ENCODE data around the gene KLK13. TPM values are rescaled to one million over a fixed set of nuclear protein-coding genes. Genes with fewer than 3 reads are reported as not detected.

KLK13 gene
- total and polyA plus RNA-seq, 7 experiments from 2014 or later, result not detected

DNA sequence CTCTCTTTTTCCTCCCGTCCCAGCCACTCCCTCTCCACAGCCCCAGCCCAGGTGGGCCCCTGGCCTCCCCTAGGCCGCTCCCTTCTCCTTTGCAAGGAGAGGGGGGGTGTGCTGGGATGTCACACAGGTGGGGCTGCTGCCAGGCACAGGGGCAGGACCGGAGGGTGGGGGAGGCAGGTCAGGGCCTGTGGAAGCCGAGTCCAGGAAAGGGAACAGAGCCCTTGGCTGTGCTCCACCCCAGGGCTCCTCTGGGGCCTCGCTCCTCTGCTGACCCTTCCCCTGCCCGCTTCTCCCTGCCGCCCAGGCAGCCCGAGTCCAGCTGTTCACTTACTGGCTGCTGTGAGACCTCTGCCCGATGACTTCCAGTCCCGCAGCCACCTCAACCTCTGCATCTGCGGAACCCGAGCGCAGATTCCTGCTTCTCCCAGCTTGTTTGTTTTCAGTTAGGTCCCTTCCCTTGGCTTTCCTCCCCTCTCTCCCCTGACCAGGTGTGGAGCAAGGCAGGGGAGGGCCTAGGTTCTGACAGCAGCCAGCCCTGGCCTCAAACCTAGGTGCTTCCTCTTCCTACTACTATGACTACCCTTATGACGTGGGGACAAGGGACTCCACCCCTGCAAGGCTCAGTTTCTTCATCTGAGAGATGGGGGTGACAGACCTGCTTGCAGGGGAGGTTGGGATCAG, 37.6 kb downstream of the KLK13 start:
- no peak for DNase-seq
- Mint-ChIP-seq H3K9me3 (peaks cover 0 to 4% (median 0%) of the 10 kb centered on the region in 11 donors), H3K36me3 (peaks cover 0 to 4% (median 3%) of the 10 kb centered on the region in 5 donors), H3K27me3 (peaks cover 0 to 77% (median 51%) of the 10 kb centered on the region in 5 donors), H3K4me1 (peaks cover 0 to 2% (median 0%) of the 10 kb centered on the region in 7 donors), H3K4me3 (no peak overlapping the region), H3K27ac (peak overlapping the region in 1 of 9 donors; percentile 22)
- ATAC-seq, result no peak
- Histone ChIP-seq H3K36me3 (ENCODE audit: control insufficient read depth in 2 of 3, insufficient read depth in 3 of 3, low read length in 3 of 3) (no peaks in the 10 kb centered on the region), H3K27ac (ENCODE audit: low read depth, low read length) (no peak overlapping the region), H3K4me3 (ENCODE audit: low read length) (no peak overlapping the region), H3K27me3 (ENCODE audit: control insufficient read depth in 2 of 2, insufficient read depth in 2 of 2, low read length in 2 of 2) (no peaks in the 10 kb centered on the region), H3K4me1 (ENCODE audit: control insufficient read depth in 2 of 2, insufficient read depth in 2 of 2, low read length in 2 of 2) (no peaks in the 10 kb centered on the region), H3K9me3 (ENCODE audit: control insufficient read depth in 2 of 3, low read length in 3 of 3) (no peaks in the 10 kb centered on the region)
- POLR2A ChIA-PET, result no interaction called here
- CTCF ChIA-PET, result no interaction called here
- intact Hi-C loops (cut with micrococcal nuclease), result no loop called here

DNA sequence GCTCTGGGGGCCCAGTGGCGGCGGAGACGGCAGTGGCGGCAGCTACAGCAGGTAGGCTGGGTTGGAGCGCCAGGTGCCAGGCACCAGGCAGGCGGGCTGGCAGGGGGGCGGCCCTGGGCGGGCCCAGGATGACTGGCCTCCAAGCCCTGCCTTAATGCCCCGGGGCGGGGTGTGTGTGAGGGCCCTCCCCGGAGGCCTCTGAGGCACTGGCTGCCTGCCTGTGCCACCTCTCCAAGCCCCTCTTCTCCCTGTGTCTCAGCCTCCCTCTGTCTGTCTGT, 38.4 kb downstream of the KLK13 start, which contains the start of gene KLK11:
Gene KLK11 (minus strand): TSS at position 63 of the 278 bp plus-strand sequence. CDS start 985 bp downstream, outside the sequence.
- Mint-ChIP-seq H3K36me3 (peaks cover 0 to 4% (median 3%) of the 10 kb centered on the region in 5 donors), H3K9me3 (peaks cover 0 to 2% (median 0%) of the 10 kb centered on the region in 11 donors), H3K4me3 (no peak within 1 kb of the TSS), H3K27ac (peak within 1 kb of the TSS in 1 of 9 donors; percentile 22), H3K27me3 (peaks cover 0 to 71% (median 51%) of the 10 kb centered on the region in 5 donors), H3K4me1 (peaks cover 0 to 2% (median 0%) of the 10 kb centered on the region in 7 donors)
- no peaks in the 10 kb centered on the region for H3K36me3 ChIP-seq (ENCODE audit: control insufficient read depth in 2 of 3, insufficient read depth in 3 of 3, low read length in 3 of 3)
- H3K27ac ChIP-seq (ENCODE audit: low read depth, low read length), result no peak within 1 kb of the TSS
- H3K27me3 ChIP-seq (ENCODE audit: control insufficient read depth in 2 of 2, insufficient read depth in 2 of 2, low read length in 2 of 2), result no peaks in the 10 kb centered on the region
- POLR2A ChIA-PET, result no interaction called here
- ATAC-seq (no peak), DNase-seq (no peak)
- intact Hi-C loops (cut with micrococcal nuclease), result no loop called here
- H3K4me1 ChIP-seq (ENCODE audit: control insufficient read depth in 2 of 2, insufficient read depth in 2 of 2, low read length in 2 of 2), result no peaks in the 10 kb centered on the region
- no peak within 1 kb of the TSS for H3K4me3 ChIP-seq (ENCODE audit: low read length)
- CTCF ChIA-PET, result no interaction called here
- no peaks in the 10 kb centered on the region for H3K9me3 ChIP-seq (ENCODE audit: control insufficient read depth in 2 of 3, low read length in 3 of 3)

DNA sequence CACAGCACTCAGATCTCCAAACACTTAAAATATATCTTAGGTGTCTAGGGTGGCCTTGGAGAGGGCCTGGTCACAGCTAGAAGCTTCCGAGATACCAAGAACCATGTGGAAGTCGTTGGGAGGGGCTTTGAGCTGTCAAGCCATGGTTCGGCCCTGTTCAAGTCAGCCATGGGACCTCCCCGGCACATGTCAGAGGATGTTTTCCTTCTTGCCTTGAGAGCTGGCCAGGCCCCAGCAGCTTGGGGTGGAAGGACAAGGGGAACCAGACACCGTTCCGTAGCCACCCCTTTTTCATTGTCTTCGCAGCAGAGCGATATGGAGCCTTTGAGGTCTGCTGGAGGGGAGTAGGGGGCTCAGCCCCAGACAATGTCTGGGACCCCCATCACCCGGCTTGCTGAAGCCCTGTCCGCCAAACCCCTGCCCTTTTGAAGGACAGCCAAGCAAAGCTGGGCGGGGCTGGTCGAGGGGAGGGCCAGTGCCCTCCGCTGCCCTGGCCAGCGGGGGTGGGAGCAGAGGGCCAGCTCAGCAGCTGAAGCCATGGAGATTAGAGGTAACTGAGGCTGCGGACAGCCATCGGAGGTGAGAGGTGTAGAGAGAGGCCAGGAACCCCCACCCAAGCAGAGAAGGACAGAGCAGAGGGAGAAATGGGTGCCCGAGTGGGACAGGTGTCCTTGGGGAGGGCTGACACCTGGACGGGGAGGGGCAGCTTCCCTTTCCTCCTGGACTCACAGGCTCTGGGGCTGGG, 38.9 kb downstream of the KLK13 start:
- DNase-seq (no peak), ATAC-seq (no peak)
- H3K27ac Mint-ChIP-seq, result no peak overlapping the region
- Histone ChIP-seq H3K4me3 (ENCODE audit: low read length) (no peak overlapping the region), H3K9me3 (ENCODE audit: control insufficient read depth in 2 of 3, low read length in 3 of 3) (no peaks in the 10 kb centered on the region), H3K27me3 (ENCODE audit: control insufficient read depth in 2 of 2, insufficient read depth in 2 of 2, low read length in 2 of 2) (no peaks in the 10 kb centered on the region), H3K36me3 (ENCODE audit: control insufficient read depth in 2 of 3, insufficient read depth in 3 of 3, low read length in 3 of 3) (no peaks in the 10 kb centered on the region), H3K27ac (ENCODE audit: low read depth, low read length) (no peak overlapping the region), H3K4me1 (ENCODE audit: control insufficient read depth in 2 of 2, insufficient read depth in 2 of 2, low read length in 2 of 2) (no peaks in the 10 kb centered on the region)
- intact Hi-C loops (cut with micrococcal nuclease), result no loop called here
- H3K4me1 Mint-ChIP-seq, result peaks cover 0 to 2% (median 0%) of the 10 kb centered on the region in 7 donors
- CTCF ChIA-PET, result no interaction called here
- no peak overlapping the region for H3K4me3 Mint-ChIP-seq
- POLR2A ChIA-PET, result no interaction called here
- H3K27me3 Mint-ChIP-seq, result peaks cover under 1 to 65% (median 46%) of the 10 kb centered on the region in 5 donors
- peaks cover 0 to 4% (median 2%) of the 10 kb centered on the region in 5 donors for H3K36me3 Mint-ChIP-seq
- peaks cover 0 to 2% (median 0%) of the 10 kb centered on the region in 11 donors for H3K9me3 Mint-ChIP-seq

DNA sequence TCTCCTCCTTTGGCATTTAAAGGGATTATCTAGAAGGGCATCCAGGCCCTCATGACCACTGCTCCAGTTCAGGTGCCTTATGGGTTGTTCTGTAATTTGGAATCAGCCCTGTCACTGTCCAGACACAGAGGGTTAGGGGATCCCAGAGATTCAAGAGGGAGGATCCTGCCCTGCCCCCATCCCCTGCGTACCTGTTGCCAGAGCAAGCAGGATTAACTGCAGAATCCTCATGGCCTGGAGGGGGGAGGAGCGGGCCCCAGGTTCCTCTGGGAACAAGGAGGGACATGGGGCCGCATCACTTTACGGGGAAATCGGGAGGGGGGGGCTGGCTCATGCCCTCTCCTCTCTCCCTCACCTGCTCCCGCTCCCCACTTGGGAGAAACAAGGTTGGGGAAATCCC, 39.5 kb downstream of the KLK13 start:
- Mint-ChIP-seq H3K4me3 (no peak overlapping the region), H3K9me3 (peaks cover 0 to 2% (median 0%) of the 10 kb centered on the region in 11 donors), H3K27ac (no peak overlapping the region), H3K4me1 (peaks cover 0 to 2% (median 0%) of the 10 kb centered on the region in 7 donors), H3K36me3 (peaks cover 0 to 4% (median 0%) of the 10 kb centered on the region in 5 donors), H3K27me3 (peaks cover 5 to 60% (median 42%) of the 10 kb centered on the region in 5 donors)
- Histone ChIP-seq H3K27me3 (ENCODE audit: control insufficient read depth in 2 of 2, insufficient read depth in 2 of 2, low read length in 2 of 2) (no peaks in the 10 kb centered on the region), H3K4me1 (ENCODE audit: control insufficient read depth in 2 of 2, insufficient read depth in 2 of 2, low read length in 2 of 2) (no peaks in the 10 kb centered on the region), H3K36me3 (ENCODE audit: control insufficient read depth in 2 of 3, insufficient read depth in 3 of 3, low read length in 3 of 3) (no peaks in the 10 kb centered on the region), H3K4me3 (ENCODE audit: low read length) (no peak overlapping the region), H3K27ac (ENCODE audit: low read depth, low read length) (no peak overlapping the region), H3K9me3 (ENCODE audit: control insufficient read depth in 2 of 3, low read length in 3 of 3) (no peaks in the 10 kb centered on the region)
- intact Hi-C loops (cut with micrococcal nuclease), result no loop called here
- ATAC-seq (no peak), DNase-seq (no peak)
- ChIA-PET POLR2A (no interaction called here), CTCF (no interaction called here)

DNA sequence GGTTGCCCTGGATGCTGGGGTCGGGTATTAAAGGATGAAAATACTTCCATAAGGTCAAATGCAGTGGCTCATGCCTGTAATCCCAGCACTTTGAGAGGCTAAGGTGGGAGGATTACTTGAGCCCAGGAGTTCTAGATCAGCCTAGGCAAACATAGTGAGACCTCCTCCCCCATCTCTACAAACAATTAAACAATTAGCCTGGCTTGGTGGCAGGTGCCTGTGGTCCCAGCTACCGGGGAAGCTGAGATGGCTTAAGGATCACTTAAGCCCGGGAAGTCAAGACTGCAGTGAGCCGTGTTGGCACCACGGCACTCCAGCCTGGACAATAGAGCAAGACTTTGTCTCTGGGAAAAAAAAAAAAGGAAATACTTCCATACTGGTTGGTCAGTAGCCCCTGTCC, 40.0 kb downstream of the KLK13 start:
- no peak overlapping the region for H3K27ac Mint-ChIP-seq
- Histone ChIP-seq H3K4me3 (ENCODE audit: low read length) (no peak overlapping the region), H3K9me3 (ENCODE audit: control insufficient read depth in 2 of 3, low read length in 3 of 3) (no peaks in the 10 kb centered on the region), H3K4me1 (ENCODE audit: control insufficient read depth in 2 of 2, insufficient read depth in 2 of 2, low read length in 2 of 2) (no peaks in the 10 kb centered on the region), H3K27me3 (ENCODE audit: control insufficient read depth in 2 of 2, insufficient read depth in 2 of 2, low read length in 2 of 2) (no peaks in the 10 kb centered on the region), H3K36me3 (ENCODE audit: control insufficient read depth in 2 of 3, insufficient read depth in 3 of 3, low read length in 3 of 3) (no peaks in the 10 kb centered on the region), H3K27ac (ENCODE audit: low read depth, low read length) (no peak overlapping the region)
- H3K36me3 Mint-ChIP-seq, result peaks cover 0 to 4% (median 0%) of the 10 kb centered on the region in 5 donors
- DNase-seq (no peak), ATAC-seq (no peak)
- intact Hi-C loops (cut with micrococcal nuclease), result no loop called here
- ChIA-PET CTCF (no interaction called here), POLR2A (no interaction called here)
- peaks cover 10 to 65% (median 45%) of the 10 kb centered on the region in 5 donors for H3K27me3 Mint-ChIP-seq
- H3K4me1 Mint-ChIP-seq, result peaks cover 0 to 6% (median 2%) of the 10 kb centered on the region in 7 donors
- H3K4me3 Mint-ChIP-seq, result no peak overlapping the region
- H3K9me3 Mint-ChIP-seq, result peaks cover 0 to 3% (median 0%) of the 10 kb centered on the region in 11 donors

DNA sequence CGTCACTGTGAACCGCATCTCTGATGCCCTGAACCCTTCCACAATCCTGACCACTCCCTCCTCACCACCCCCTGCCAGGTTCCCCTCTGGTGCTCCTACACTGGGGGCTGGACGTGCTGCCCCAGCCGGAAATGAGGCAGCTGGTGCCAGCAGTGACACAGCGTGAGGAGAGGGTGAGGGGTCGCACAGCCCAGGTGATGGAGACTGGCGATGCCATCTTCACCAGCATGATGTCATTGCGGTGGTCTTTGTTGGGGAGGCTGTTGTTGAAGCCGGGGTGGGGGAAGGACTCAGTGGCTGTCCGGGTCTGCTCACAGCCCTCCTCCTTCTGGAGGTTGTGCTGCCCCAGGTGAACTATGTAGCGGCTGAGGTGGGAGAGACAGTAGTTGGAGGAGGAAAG, 40.9 kb downstream of the KLK13 start:
- peaks cover 0 to 2% (median 0%) of the 10 kb centered on the region in 11 donors for H3K9me3 Mint-ChIP-seq
- no peak overlapping the region for H3K4me3 ChIP-seq (ENCODE audit: low read length)
- H3K4me3 Mint-ChIP-seq, result no peak overlapping the region
- ATAC-seq (no peak), DNase-seq (no peak)
- POLR2A ChIA-PET, result no interaction called here
- peaks cover 0 to 10% (median 5%) of the 10 kb centered on the region in 7 donors for H3K4me1 Mint-ChIP-seq
- no peaks in the 10 kb centered on the region for H3K36me3 ChIP-seq (ENCODE audit: control insufficient read depth in 2 of 3, insufficient read depth in 3 of 3, low read length in 3 of 3)
- no peaks in the 10 kb centered on the region for H3K9me3 ChIP-seq (ENCODE audit: control insufficient read depth in 2 of 3, low read length in 3 of 3)
- no peaks in the 10 kb centered on the region for H3K27me3 ChIP-seq (ENCODE audit: control insufficient read depth in 2 of 2, insufficient read depth in 2 of 2, low read length in 2 of 2)
- H3K27ac Mint-ChIP-seq, result no peak overlapping the region
- H3K27ac ChIP-seq (ENCODE audit: low read depth, low read length), result no peak overlapping the region
- H3K36me3 Mint-ChIP-seq, result peaks cover 0 to 4% (median 0%) of the 10 kb centered on the region in 5 donors
- H3K27me3 Mint-ChIP-seq, result peaks cover 19 to 64% (median 46%) of the 10 kb centered on the region in 5 donors
- intact Hi-C loops (cut with micrococcal nuclease), result no loop called here
- CTCF ChIA-PET, result no interaction called here
- H3K4me1 ChIP-seq (ENCODE audit: control insufficient read depth in 2 of 2, insufficient read depth in 2 of 2, low read length in 2 of 2), result no peaks in the 10 kb centered on the region

Data from naive thymus-derived CD4-positive, alpha-beta T cell (primary cell).